Lower leg skin (tissue), 3 donors: ENCODE data around the gene MTHFD1.

Experiments used
- POLR2A ChIP-seq, 2 donors: fragments of 450-650 bp; IDR thresholded peaks; one replicate each; pipeline ENCODE4 v1.6.1; 2016 to 2017; ENCODE audit warnings: antibody characterized with exemption in 2 of 2, mild to moderate bottlenecking in 1 of 2, moderate library complexity in 1 of 2
- TF ChIP-seq, protein P1 (sequence below), 3 donors: fragments of 450-650 bp; IDR thresholded peaks; one replicate each; pipeline ENCODE4 v1.5.1; 2016; ENCODE audit warnings: antibody characterized with exemption in 3 of 3, mild to moderate bottlenecking in 3 of 3, moderate library complexity in 2 of 3

- TF ChIP-seq, protein P1, sequence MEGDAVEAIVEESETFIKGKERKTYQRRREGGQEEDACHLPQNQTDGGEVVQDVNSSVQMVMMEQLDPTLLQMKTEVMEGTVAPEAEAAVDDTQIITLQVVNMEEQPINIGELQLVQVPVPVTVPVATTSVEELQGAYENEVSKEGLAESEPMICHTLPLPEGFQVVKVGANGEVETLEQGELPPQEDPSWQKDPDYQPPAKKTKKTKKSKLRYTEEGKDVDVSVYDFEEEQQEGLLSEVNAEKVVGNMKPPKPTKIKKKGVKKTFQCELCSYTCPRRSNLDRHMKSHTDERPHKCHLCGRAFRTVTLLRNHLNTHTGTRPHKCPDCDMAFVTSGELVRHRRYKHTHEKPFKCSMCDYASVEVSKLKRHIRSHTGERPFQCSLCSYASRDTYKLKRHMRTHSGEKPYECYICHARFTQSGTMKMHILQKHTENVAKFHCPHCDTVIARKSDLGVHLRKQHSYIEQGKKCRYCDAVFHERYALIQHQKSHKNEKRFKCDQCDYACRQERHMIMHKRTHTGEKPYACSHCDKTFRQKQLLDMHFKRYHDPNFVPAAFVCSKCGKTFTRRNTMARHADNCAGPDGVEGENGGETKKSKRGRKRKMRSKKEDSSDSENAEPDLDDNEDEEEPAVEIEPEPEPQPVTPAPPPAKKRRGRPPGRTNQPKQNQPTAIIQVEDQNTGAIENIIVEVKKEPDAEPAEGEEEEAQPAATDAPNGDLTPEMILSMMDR (IDR thresholded peaks at IDR 0.05) = no peak
- TF ChIP-seq POLR2A (IDR thresholded peaks at IDR 0.05) = no peak
These were observed 120.1 kb downstream of the MTHFD1 start for GRCh38 chr14:64508215-64508776.
